GM18507 (cell line): ENCODE data around the gene SSH2.
A peak's percentile ranks its signal among the peaks of the same experiment; 100 is the strongest.
"Not testable (repeated sequence)": the region's sequence is repeated elsewhere in the genome, so short reads cannot be mapped to it uniquely, and the experiment has no call there.

Experiments
- DNase-seq: peaks from one replicate; pipeline ENCODE4 v3.0.0; 2011; ENCODE audit warnings: low read depth; ENCODE audit not compliant: insufficient read length; ENCODE audit errors: extremely low spot score
- FAIRE-seq: peaks from 2 replicates; lab custom pipeline; 2011; peaks lifted over from hg19 to GRCh38; lab: Jason Lieb, UNC

SSH2 gene

DNA sequence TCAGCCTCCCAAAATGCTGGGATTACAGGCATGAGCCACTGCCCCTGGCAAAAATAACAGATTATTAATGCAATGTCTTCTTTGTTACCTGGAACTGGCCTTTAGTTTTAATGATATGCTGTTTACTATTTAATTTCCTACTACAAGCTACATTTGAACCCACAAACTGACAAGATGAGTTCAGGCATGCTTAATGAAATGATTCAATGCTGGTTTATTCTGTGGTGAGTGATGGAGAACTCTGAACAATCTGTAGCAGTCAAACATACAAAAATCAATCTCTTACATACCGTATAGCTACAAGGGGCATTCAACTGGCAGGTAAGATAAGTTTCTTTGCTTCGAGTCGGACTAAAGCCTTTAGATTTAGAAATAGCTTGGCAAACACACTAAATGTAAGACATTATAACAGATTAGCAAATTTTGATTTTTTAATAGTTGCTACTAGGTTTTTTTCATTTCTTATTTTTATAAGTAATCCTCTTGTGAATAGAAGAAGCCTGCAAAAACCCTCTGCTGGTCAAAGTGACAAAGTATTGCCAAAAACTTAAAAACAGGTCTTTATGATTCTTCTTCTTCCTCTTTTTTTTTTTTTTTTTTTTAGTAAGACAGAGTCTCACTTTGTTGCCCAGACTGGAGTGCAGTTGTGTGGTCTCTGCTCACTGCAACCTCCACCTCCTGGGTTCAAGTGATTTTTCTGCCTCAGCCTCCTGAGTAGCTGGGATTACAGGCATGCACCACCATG is 138.5 kb downstream of the SSH2 start:
- FAIRE-seq = no peak
- DNase-seq = no peak

DNA sequence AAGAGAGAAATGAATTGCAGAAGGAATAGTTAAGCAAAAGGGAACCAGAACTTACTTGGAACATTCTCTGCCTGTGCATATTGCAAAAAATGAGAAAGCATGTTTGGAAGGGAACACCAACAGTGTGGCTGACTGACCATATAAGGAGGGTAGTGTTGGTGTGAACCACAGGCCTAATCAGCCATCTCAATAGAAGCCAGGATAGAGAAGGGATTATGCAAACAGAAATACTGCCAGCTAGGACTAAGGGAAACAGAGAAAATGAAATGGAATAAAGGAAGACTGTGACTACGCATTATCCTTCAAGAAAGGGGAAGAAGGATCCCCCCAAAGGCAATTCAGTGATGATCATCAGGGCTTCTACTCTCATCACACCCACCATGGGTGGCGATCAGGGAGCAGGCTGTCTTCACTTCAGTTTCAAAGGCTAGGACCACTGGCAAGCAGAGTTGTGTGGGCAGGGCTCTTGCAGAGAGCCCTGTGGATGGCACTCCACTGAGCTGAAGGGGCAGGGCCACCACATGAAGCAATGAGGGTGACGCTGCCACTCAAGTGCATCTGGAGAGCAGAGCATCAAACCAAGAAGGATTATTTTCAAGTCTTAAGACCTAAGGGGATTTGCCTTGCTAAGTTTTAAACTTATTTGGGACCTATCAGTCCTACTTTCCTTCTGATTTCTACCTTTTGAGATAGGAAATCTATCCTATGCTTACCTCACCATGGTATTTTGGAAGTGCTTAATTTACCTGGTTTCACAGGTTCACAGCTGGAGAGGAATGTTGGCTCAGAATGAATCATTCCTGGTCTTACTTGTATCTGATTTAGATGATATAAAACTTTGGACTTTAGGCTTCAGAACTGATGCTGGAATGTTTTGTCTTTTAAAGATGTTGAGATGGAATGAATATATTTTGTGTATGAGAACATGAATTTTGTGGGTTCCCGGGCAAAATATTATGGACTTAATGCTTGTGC is 140.5 kb downstream of the SSH2 start:
- FAIRE-seq = no peak
- DNase-seq = no peak

DNA sequence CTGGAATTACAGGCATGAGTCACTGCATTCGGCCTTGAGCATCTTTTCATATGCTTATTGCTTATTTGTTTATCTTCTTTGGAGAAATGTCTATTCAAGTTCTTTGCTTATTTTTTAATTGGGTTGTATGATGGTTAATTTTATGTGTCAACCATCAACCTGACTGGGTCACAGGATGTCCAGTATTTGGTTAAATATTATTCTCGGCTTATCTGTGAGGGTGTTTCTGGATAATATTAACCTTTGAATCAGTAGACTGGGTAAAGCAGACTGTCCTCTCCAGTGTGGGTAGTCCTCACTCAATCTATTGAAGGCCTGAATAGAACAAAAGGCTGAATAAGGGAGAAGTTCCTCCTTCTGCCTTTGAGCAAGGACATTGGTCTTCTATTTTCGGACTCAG is 142.0 kb downstream of the SSH2 start:
- DNase-seq (no peak), FAIRE-seq (no peak)

DNA sequence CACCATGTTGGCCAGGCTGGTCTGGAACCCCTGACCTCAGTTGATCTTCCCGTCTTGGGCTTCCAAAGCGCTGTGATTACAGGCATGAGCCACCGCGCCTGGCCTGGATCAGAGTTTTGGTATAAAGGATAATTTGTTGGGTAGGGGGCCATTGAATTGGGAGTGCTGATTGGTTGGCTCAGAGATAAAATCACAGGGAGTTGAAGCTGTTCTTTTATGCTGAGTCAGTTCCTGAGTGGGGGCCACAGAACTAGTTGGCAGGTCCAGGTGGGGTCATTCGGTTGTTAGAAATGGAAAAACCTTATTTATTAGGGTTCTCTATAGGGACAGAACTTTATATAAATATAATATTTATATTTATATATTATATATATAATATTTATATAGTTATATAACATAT is 147.1 kb downstream of the SSH2 start:
- no peak for FAIRE-seq
- DNase-seq = no peak

DNA sequence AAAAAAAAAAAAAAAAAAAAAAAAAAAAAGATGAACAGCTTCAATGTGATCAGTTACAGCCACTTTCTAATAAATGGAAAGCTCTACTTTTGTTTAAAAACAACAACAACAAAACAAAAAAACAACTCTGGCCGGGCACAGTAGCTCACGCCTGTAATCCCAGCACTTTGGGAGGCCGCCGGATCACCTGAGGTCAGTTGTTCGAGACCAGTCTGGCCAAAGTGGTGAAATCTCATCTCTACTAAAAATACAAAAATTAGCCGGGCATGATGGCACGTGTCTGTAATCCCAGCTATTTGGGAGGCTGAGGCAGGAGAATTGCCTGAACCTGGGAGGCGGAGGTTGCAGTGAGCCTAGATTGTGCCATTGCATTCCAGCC is 150.2 kb downstream of the SSH2 start:
- FAIRE-seq = not testable (repeated sequence)

DNA sequence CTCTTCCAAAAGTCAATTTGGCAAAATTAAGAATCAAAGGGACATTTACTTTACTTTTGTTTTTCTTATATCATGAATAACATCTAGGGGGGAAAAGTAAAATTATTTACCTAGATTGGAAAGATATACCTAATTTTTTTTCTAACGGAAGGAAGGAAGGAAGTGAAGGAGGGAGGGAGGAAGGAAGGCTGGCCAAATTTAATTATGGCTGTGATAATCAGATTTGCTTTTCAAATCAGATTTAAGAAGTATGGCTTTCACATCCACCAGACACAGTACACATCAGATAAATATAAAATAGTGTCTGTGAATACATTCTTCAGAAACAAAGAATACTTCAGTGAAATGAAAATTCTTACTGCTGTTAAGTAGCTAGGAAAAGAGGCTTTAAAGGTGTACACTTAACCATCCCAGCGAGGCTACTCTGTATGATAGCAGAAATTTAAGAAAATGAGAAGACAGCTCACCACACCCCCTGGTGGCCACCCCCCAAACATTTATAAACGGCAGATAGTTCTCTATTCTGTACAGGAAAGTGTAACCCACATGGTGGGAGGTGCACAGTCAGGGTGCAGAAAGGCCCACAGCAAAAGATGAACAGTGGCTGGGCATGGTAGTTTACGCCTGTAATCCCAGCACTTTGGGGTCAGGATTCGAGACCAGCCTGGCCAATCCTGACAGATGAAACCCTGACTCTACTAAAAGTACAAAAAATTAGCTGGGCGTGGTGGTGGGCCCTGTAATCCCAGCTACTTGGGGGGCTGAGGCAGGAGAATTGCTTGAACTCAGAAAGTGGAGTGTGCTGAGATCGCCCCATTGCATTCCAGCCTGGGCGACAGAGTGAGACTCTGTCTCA is 150.8 kb downstream of the SSH2 start:
- FAIRE-seq = peak; percentile 93
- DNase-seq = peak; percentile 40

More for the DNA sequence above, 150.2 kb downstream of the SSH2 start:
- not testable (repeated sequence) for DNase-seq

DNA sequence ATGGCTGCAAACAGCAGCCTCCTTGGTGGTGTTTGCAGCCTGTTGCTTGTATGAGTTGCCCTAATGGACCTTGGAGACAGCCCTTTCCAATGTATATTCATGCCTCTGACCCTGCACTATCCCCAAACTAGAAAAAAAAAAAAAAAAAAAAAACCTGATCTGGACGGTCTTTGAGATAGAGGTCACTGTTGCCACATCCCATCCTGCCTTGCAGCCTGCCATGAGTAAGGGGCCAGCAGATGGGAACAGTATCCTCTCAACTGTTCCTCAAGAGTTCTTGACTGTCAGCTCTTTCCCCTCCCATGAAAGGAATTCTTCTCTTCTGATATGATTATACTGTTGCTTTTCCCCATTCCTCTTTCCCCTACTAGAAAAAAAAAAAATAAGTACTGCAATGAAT is 152.4 kb downstream of the SSH2 start:
- DNase-seq (no peak), FAIRE-seq (no peak)

DNA sequence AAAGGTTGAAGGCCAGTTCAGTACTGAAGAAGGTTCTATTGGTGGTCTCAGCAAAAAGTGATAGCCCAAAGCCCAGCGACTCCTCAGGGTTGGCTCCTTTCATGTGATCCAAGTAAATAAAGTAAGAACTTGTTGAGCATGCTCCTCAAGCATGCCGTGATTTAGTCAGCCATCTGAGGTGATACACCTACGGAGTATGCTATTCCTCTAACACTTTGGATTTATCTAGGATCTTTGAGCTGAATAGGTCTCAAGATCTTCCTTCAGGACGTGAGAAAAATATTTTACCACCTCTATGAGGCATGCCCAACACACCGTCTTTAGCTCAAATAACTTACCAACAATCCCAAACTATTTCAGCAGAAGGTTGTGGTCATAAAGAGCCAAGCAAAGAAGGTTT is 154.0 kb downstream of the SSH2 start:
- FAIRE-seq (no peak), DNase-seq (no peak)

DNA sequence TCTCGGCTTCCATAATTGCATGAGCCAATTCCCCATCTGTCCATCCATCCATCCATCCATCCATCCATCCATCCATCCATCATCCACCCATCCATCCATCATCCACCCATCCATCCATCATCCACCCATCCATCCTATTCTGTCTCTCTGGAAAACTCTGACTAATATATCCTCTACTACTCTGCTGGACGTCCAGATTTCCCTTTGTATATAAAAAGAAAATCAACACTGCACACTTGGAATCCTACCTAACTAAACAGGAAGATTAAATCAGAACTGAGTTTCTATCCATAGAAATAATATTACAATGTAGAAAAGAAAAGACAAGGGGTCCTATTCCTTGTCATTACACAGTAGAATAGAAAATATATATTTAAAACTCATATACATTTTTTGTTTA is 157.0 kb downstream of the SSH2 start:
- FAIRE-seq (no peak), DNase-seq (no peak)

DNA sequence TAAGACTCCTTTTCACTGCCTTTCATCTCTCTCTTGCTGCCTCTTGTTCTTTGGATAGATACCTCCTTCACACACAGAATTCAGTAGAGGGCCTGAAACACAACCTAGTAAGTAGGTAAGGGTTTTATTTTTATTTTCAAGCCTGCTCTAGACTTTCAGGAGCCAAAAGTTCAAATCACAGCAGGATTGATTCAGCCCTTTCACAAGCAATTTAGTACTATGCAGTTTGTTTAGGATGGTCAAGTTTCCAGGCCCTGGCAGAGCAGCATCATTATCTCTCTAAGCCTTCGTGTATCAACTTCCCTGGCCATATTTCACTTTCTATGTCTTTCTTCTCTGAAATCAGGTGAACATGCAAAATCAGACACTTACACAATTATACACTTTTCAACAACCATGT is 158.5 kb downstream of the SSH2 start:
- DNase-seq (no peak), FAIRE-seq (peak; percentile 29)

DNA sequence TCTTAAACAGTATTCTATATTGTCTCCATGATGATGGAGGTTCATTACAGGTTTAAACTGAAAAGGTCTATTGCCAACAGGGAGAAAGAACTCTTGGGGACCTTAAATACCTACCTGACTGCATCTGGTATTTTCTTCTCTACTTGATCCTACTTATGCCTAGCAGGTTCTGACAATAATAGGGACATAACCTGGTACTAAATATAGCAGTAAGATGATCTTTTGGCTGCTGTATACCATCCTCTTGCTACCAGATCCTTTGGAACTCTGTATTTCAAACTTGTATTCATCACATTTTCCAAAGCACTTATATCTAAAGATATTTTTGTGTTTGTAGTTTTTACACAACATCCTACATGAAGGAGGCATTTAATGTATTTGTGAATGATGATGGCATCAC is 160.8 kb downstream of the SSH2 start:
- no peak for FAIRE-seq
- DNase-seq = no peak

DNA sequence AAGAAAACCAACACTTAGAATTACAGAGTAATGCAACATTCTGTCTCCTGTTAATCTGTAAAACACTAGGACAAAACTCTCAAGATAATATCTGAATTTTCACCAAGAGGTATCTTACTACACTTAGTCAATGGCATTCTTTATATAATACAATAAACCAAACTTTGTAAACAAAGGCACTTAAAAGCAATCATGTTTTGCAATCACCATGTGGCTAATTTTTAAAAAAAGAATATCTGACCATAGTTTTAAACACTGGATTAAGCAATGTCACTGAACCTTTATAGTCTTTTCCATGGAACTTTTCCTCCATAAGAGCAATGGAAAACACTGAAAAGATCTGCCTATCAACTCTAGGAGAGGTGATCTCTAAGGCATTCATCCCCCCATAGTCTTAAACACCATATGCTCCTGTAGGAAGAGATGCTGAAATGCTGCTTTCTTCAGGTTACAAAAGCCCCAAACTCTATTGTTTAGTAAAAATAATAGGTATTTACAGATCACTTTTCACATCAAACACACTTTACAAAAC is 163.2 kb downstream of the SSH2 start:
- DNase-seq = no peak
- FAIRE-seq = no peak

DNA sequence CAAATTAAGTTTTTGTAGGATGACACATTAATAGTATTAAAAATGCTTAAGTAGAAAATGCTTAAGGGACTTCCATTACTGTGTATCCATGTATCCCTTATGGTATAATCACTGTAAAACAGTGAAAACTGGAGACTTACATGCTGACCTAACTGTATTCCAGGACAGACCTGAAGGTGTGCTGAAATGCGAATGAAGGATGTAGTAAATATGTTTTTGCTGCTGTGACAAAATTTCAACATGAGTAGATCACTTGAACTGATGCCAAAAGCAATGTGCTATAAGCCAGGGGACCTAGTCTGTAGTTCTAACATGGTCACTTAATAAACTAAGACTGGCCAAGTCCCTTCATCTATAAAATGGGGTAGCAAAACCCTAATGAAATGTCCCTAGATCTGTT is 165.3 kb downstream of the SSH2 start:
- DNase-seq (no peak), FAIRE-seq (no peak)

DNA sequence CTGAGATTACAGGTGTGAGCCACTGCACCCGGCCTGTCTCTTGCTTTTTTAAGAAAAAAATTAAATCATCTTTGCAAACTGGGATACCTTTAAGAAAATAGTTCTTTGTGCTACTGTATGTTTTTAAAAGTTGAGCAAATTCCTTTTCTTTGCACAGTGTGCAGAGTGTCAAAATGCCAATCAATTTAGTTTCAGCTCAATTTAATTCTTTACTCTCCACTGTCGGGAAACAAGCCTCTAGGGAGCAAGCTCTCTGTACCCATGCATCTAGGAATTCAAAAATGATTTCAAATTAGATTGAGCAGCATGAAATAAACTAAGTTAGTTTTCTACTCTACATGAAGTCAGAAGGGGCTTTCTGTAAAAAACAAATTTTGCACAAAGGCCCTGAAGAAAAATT is 165.8 kb downstream of the SSH2 start:
- no peak for FAIRE-seq
- no peak for DNase-seq

DNA sequence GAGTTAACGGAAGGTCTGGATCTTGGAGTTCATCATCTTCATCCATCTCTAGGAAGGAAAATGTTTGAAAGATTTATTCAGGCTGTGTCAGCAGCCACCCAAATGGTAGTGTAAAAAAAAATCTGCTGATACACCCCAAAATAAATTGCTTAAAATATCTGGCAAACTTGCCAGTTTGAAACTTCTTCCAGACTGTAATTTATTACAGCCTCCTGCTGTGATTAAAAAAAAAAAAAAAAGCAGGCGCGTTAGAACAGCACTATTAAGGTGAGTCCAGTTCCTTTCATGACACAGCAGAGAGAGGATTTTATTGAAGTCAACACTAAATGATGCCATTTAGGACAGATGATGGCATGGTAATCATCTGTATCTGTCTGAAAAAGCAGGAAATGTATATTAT is 166.8 kb downstream of the SSH2 start:
- no peak for DNase-seq
- FAIRE-seq = no peak

DNA sequence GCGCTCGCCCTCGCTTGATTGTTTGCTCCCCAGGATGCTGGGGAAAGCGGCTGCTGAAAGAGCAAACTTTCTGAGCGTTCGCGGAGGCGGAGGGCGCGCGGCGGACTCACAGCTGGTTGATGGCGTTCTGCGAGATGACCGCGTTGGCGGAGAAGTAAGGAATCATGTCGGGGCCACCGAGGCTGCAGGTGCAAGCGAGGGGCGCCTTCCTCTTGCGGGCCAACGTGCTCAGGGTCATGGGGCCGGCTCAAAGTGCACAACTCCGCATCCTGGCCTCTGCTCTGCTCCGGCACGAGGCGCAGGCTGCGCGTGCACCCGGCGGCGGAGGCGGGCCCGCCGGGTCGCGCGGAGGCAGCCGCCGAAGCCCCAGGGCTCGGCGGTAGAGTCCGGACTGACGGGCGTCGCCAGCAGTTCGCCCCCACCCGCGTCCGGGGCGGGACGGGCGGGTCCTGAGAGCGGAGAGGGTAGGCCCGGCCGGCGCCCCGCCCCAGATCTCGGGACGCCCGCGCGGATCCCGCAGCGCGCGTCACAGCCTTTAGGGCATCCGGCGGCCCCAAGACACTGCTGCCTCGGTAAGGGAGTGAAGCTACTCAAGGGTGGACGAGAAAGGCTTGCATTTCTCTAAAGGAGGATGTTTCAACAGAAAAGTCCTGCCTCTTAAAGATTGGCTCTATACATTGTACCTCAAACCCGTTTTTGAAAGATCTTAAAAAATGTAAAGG is 168.8 kb downstream of the SSH2 start:
- peak; percentile 76 for DNase-seq
- peak; percentile 88 for FAIRE-seq

DNA sequence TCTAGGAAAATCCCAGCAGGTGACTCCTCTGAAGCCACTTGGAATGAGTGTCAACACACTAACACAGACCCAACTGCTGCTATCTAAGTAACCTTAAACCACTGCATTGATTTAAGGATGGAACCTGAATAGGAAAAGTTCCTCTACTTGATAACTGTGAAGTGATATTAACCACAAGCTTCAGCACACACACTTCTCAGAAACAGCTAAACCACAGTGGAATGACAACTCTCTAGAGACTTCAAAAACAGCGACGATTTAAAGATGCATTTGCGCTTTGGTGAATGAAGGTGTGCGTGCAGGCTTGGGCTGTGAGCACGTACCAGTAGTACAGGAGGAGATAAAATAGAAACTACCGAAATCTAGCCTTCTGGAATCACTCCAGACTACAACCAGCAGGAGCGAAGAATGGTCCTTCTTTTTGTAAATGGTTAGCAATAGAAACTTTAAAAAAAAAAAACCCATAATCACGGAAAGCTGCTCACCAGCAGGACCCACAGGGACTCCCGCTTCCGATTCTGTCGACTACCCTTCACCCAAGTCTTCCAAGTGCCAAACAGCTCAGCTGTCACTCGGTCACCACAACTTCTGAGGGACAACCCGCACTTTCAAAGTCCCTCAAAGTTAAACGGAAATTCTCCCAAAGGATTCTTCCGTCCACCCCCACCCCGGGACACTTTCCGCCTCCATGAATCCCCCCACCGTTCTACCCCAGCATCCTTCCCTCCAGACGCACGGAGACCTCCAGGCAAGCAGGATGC is 169.6 kb downstream of the SSH2 start:
- FAIRE-seq (peak; percentile 98), DNase-seq (no peak)

DNA sequence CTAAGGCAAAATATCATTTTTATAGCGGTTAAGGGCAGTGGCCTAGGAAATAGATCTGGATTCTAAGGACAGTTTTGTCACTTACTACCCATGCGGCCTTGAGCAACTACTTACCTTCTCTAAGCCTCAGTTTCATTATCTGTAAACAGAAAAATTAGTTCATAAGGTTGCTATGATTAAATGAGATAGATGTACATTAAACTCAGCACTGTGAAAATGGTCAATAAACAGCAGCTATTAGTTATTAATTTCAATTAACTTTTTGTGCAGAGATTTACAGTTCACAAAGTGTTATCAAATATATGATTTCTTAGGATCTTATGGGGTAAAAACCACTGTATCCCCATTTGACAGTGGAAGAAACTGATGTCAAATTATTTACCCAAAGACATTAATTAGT is 171.8 kb downstream of the SSH2 start:
- DNase-seq (no peak), FAIRE-seq (no peak)
